ENCODE data around the gene TLR7. TPM values are rescaled to one million over a fixed set of nuclear protein-coding genes. Genes with fewer than 3 reads are reported as not detected.

Gene TLR7
- not detected in 2 replicates for total RNA-seq (2012; rRNA removed)
- not detected in 2 replicates for polyA plus RNA-seq (2012; rRNA removed)
- polyA plus RNA-seq (2012; cell fraction: cytosol; rRNA removed), result not detected in 2 replicates
- not detected in 2 replicates for polyA plus RNA-seq (2012; cell fraction: nucleus; rRNA removed; ENCODE audit: low replicate concordance)
- Bru-seq, nascent RNA, result not detected
- not detected for BruChase-seq, experiment 1, labeled RNA remaining after a 6-hour chase
- not detected for BruChase-seq, experiment 2, labeled RNA remaining after a 2-hour chase
- long read RNA-seq, result 0 reads

- no CpG with 5 or more reads among the region's 7 CpGs for WGBS, 2 experiments (ENCODE audit: extremely low coverage in 2 of 2, insufficient read length in 1 of 2)
- no peak within 1 kb of the TSS for H3K4me2 ChIP-seq (ENCODE audit: low read depth, low read length)
- H3K18ac ChIP-seq (ENCODE audit: low read depth, low read length), result no peak within 1 kb of the TSS
- BruUV-seq (replicated peaks), result no TSS peak
- dilution Hi-C loops (cut with HindIII; ENCODE audit: low sequenced_read_pairs, unreplicated experiment) (no loop called here), intact Hi-C loops (cut with micrococcal nuclease) (no loop called here), in situ Hi-C loops (cut with MboI; ENCODE audit: low sequenced_read_pairs) (no loop called here)
- no peaks in the 10 kb centered on the region for H3K79me1 ChIP-seq (ENCODE audit: low read depth in 1 of 2, low read length in 2 of 2)
- no peak within 1 kb of the TSS for H3K23ac ChIP-seq (ENCODE audit: low read depth, low read length)
- DNase-seq (no peak), ATAC-seq (ENCODE audit: low read depth) (no peak)
- H3K36me3 ChIP-seq (ENCODE audit: control insufficient read depth, insufficient read depth, low read length), result no peaks in the 10 kb centered on the region
- H2BK120ac ChIP-seq (ENCODE audit: low read depth, low read length), result no peak within 1 kb of the TSS
- no peaks in the 10 kb centered on the region for H3K9me1 ChIP-seq (ENCODE audit: insufficient read depth, low read length)
- no peak within 1 kb of the TSS for H2AK5ac ChIP-seq (ENCODE audit: low read depth, low read length)
- no peak within 1 kb of the TSS for H3K4ac ChIP-seq (ENCODE audit: low read depth, low read length)
- H2BK20ac ChIP-seq (ENCODE audit: low read depth, low read length), result no peak within 1 kb of the TSS
- H3K9me3 ChIP-seq (ENCODE audit: control insufficient read depth, insufficient read depth, low read length), result 0 out of 2 replicates have a peak, but pooled peaks cover 2% of the 10 kb centered on the region
- CTCF ChIA-PET, result no interaction called here
- no peak within 1 kb of the TSS for H4K5ac ChIP-seq (ENCODE audit: low read depth, low read length)
- H3K4me1 ChIP-seq (ENCODE audit: control insufficient read depth, insufficient read depth, low read length), result no peaks in the 10 kb centered on the region
- no peak within 1 kb of the TSS for H3K14ac ChIP-seq (replicated peaks; ENCODE audit: low read depth, low read length)
- no peak within 1 kb of the TSS for H2AK9ac ChIP-seq (replicated peaks; ENCODE audit: low read depth, low read length, poor library complexity)
- H3K4me3 ChIP-seq (ENCODE audit: insufficient read depth, low read depth, low read length), result no peak within 1 kb of the TSS
- H3K9ac ChIP-seq (ENCODE audit: low read depth, low read length), result no peak within 1 kb of the TSS
- POLR2A ChIA-PET (ENCODE audit: unreplicated experiment), result no interaction called here
- H2AFZ ChIP-seq (replicated peaks; ENCODE audit: low read length, poor library complexity), result no peak within 1 kb of the TSS
- H3K56ac ChIP-seq (ENCODE audit: extremely low read depth, insufficient read depth, low read length), result no peak within 1 kb of the TSS
- no peaks in the 10 kb centered on the region for H3K27me3 ChIP-seq (ENCODE audit: control insufficient read depth, insufficient read depth, low read length)
- no peak for TF ChIP-seq RCOR1 (IDR thresholded peaks at IDR 0.05; ENCODE audit: insufficient replicate concordance, low read length)
- no peak for TF ChIP-seq CTCF (conservative IDR thresholded peaks at IDR 0.05; ENCODE audit: low read depth, low read length)
- no peak for TF ChIP-seq ELK1 (IDR thresholded peaks at IDR 0.05; ENCODE audit: borderline replicate concordance, low read depth, low read length)
- TF ChIP-seq USF2 (IDR thresholded peaks at IDR 0.05; ENCODE audit: low read depth, low read length), result no peak
- no peak for TF ChIP-seq RFX5 (IDR thresholded peaks at IDR 0.05; ENCODE audit: low read depth, low read length)
- TF ChIP-seq FOS (IDR thresholded peaks at IDR 0.05; ENCODE audit: low read depth, low read length), result no peak
- TF ChIP-seq MAZ (IDR thresholded peaks at IDR 0.05; ENCODE audit: borderline replicate concordance, low read depth, low read length), result no peak
- TF ChIP-seq NFE2L2 (IDR thresholded peaks at IDR 0.05; ENCODE audit: low read depth, low read length), result no peak
- H4K8ac ChIP-seq (ENCODE audit: low read depth in 2 of 2, low read length in 2 of 2), result no peak within 1 kb of the TSS
- H3K27ac ChIP-seq (ENCODE audit: insufficient read depth, low read length), result no peak within 1 kb of the TSS
- H2BK15ac ChIP-seq (ENCODE audit: low read depth, low read length), result no peak within 1 kb of the TSS
- no peak within 1 kb of the TSS for H4K91ac ChIP-seq (ENCODE audit: insufficient read depth, low read depth, low read length)
- no peaks in the 10 kb centered on the region for H4K20me1 ChIP-seq (ENCODE audit: insufficient read depth, low read length)
- no peak within 1 kb of the TSS for H2BK5ac ChIP-seq (ENCODE audit: low read depth, low read length, poor library complexity, severe bottlenecking)
Observed at GRCh38 chrX:12866451-12867377, at the start of gene TLR7. TLR7 (plus strand) TSS chrX:12867072; CDS start chrX:12867579, 507 bp downstream.
